GM21526 (cell line): Measurements from ENCODE around the gene DMBX1.

Experiments used
- ATAC-seq: cut with Tn5 transposase; IDR thresholded peaks from one replicate; pipeline ENCODE4 v1.9.1; 2021; ENCODE audit warnings: moderate library complexity; ENCODE audit not compliant: unreplicated experiment, low FRiP score

Gene DMBX1

GRCh38 chr1:46480959-46481646, 8.5 kb upstream of the DMBX1 start:
- no peak for ATAC-seq

- no peak for ATAC-seq
These were observed 7.7 kb upstream of the DMBX1 start for GRCh38 chr1:46481961-46482360.

- ATAC-seq: no peak
These were observed 6.0 kb upstream of the DMBX1 start for GRCh38 chr1:46483589-46483988.

- no peak for ATAC-seq
These were observed 4.7 kb upstream of the DMBX1 start for GRCh38 chr1:46484783-46485490.

- no peak for ATAC-seq
These were observed 3.8 kb upstream of the DMBX1 start for GRCh38 chr1:46485564-46486431.

GRCh38 chr1:46486432-46487015, 3.1 kb upstream of the DMBX1 start:
- no peak for ATAC-seq

- no peak for ATAC-seq
These were observed 1.8 kb upstream of the DMBX1 start for GRCh38 chr1:46487818-46488218.

GRCh38 chr1:46488343-46489168, 1.1 kb upstream of the DMBX1 start:
- no peak for ATAC-seq

GRCh38 chr1:46489169-46489637, 433 bp upstream of the DMBX1 start:
- ATAC-seq: no peak

- no peak for ATAC-seq
These were observed 695 bp downstream of the DMBX1 start for GRCh38 chr1:46490406-46490655.

- no peak for ATAC-seq
These were observed 1.2 kb downstream of the DMBX1 start for GRCh38 chr1:46490656-46491442.

GRCh38 chr1:46491443-46492268, 2.0 kb downstream of the DMBX1 start:
- ATAC-seq: no peak

- no peak for ATAC-seq
These were observed 2.7 kb downstream of the DMBX1 start for GRCh38 chr1:46492269-46492853.

- no peak for ATAC-seq
These were observed 3.2 kb downstream of the DMBX1 start for GRCh38 chr1:46492871-46493270.

GRCh38 chr1:46493316-46494032, 3.8 kb downstream of the DMBX1 start:
- ATAC-seq: no peak

GRCh38 chr1:46494910-46495309, 5.3 kb downstream of the DMBX1 start:
- ATAC-seq: no peak

GRCh38 chr1:46495778-46496177, 6.1 kb downstream of the DMBX1 start:
- ATAC-seq: no peak

- no peak for ATAC-seq
These were observed 6.9 kb downstream of the DMBX1 start for GRCh38 chr1:46496505-46496904.
